Left forelimb (tissue), 1 donor: ENCODE results near the gene NRG2.

Experiments
- DNase-seq: peaks from one replicate; pipeline ENCODE4 v3.0.0-alpha.2; 2018; ENCODE audit warnings: low spot score

The NRG2 gene

DNA sequence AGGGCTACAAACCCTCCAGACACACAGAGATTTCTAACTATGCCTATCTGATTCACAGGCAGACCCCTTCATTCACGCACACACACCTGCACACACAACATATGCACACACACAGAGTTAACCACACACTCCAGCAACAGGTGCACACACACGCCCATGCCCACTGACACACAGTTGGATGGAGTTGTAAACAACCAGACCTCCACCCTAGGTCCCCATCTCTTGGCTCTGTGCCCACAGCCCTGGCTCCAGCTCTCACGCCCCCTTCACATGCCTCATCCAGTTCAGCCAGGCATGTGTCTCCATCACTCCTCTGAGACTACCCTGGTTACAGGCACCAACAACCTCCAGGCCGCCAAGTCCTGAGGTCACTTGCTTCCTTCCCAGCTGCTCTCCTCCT is 186.4 kb downstream of the NRG2 start:
- DNase-seq, result no peak

GRCh38 chr5:139855946-139856540 is 187.1 kb downstream of the NRG2 start:
- no peak for DNase-seq

DNA sequence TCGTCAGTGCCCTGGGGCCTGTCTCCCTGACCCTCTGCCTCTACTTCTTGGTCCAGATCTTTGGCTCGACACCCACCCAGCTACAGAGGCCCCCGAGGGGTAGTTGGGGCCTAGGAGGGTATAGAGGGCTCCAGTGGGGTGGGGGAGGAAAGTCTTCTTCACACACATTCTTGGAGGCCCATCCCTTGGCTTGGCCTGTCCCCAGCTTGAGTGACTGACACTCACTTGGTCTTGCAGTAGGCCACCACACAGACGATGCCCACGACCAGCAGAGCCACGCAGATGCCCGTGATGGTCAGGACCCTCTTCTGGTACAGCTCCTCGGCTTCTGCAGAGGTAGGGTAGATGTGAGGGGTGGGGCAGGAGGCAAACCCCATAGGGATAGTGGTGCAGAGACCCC is 187.6 kb downstream of the NRG2 start:
- no peak for DNase-seq

GRCh38 chr5:139854953-139855352 is 188.1 kb downstream of the NRG2 start:
- DNase-seq, result no peak

DNA sequence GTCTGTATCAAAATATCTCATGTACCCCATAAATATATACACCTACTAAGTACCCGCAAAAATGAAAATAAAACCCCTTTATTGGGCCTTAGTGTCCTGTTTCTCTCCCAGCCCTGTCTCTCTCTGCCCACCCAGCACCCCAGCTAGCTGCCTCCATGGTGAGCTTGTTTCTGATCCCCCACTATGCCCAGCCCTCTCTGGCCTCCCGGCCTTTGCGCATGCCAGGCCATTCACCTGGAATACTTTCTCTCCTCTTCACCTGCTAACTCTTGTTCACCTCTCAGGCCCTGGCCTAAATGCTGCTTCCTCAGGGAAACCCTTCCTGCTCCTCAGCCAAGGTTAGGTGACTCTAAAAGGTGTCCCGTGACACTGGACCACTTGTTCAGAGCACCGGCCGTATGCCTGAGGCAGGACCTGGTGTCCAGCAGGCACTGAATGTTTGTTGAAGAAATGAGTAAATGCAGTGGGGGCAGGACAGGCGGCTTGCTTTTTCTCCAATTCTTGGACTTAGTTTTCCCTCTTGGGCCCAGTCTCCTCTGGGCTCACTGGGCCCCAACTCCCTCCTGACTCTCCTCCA is 189.0 kb downstream of the NRG2 start:
- no peak for DNase-seq

- no peak for DNase-seq
Observed at GRCh38 chr5:139852696-139853095, 190.4 kb downstream of the NRG2 start.

- DNase-seq, result no peak
Observed at GRCh38 chr5:139851558-139851957, 191.5 kb downstream of the NRG2 start.

DNA sequence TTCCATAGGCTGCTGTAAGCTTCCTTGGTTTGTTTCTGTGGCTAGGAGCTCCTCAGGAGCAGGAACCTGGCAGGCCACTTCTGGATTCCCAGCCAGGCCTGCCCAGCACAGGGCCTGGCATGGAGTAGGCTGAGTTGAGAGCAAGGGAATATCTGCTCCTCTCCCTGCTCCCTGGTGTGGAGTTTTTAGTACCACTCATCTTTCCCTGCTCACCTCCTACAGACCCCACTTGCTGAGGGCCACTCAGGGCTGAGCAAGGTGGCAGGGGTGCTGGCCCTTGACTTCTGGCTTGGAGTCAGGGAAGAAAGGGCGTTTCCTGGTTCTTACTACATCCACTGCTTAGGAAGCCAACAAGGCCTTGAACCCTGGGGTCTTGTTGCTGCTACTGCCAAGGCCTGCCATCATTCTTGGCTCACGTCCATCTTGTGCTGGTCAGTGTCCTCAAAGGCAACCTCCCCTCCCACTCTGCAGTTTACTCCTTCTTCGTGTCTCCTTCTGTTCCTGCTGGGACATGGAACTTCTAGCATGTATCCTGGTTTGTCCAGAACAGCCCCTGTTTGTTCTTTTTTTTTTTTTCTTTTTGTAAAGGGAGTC is 192.6 kb downstream of the NRG2 start:
- no peak for DNase-seq

GRCh38 chr5:139849942-139850341 is 193.2 kb downstream of the NRG2 start:
- no peak for DNase-seq

GRCh38 chr5:139849501-139849900 is 193.6 kb downstream of the NRG2 start:
- no peak for DNase-seq

DNA sequence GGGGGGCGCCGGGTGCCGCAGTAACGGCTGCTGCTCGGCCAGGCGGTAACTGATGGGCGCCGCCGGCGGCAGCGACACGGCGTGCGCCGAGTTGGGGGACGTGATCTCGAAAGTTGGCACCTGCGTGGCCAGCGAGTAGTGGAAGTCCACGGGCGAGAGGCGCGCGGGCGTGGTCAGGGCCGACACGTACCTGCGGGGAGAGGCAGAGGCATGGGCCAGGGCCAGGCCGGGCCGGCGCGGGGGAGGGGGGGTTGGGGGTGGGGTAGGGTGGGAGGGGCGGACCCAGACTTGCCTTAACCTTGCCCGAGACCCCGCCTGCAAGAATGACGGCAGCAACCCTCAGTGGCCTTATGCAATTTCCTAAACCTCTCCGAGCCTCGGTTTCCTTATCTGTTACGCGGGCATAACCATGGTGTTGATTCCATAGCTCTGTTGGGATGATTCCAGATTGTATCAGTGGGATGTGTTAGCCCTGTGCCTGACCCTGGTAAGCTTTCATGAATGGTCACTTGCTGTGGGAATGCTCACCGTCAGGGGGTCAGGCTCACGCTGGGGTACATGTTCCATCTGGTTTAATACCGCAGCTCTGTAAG is 194.5 kb downstream of the NRG2 start:
- no peak for DNase-seq

DNA sequence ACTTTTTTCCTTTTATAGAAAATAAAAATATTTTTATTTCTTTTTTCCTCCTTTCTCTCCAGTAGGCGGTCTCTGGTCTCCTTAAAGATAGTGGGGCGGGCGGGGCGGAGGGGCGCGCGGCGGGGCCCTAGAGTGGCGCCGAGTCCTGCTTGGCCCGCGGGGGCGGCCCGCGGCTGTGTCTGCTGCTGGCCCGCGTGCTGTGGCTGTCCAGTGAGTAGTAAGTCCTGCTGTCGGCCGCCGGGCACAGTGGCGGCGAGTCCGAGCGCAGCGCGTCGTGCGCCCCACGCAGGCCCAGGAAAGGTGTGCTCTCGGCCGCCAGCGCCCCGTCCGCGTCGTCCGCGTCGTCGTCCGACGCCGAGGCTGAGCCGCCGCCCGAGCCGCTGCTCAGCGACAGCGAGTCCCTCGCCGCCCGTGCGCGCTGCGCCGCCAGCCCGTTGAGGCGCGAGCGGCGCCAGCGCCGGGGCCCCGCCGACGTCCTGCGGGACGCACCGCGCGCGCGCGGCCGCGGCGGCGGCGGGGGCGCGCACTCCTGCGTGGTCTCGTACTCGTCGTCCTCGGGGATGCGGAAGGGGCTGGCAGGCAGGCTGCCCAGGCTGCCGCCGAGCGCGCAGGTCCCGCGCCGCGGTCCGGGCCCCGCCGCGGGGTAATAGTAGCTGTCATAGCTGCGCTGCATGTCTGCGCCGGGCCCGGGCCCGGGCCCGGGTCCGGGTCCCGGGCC is 195.2 kb downstream of the NRG2 start:
- DNase-seq, result peak; percentile 84

DNA sequence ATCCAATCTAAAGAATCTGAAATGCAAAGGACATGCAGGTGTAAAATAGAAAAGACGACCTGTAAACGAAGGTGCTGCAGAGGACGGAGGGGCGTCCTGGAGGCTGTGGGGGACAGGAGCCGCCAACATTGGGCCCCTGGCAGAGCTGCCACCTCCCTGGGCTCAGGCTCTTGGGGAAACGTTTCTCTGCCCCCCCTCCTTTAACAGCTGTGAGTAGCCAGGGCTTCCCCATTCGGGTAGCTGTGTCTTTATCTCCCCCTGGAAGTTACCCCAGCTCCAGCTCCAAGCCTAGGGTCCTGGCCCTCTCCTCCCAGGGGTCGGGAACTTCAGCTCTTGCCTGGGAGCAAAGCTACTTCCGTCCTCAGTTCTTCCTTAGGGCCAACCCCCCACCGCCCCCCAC is 196.0 kb downstream of the NRG2 start:
- no peak for DNase-seq

DNA sequence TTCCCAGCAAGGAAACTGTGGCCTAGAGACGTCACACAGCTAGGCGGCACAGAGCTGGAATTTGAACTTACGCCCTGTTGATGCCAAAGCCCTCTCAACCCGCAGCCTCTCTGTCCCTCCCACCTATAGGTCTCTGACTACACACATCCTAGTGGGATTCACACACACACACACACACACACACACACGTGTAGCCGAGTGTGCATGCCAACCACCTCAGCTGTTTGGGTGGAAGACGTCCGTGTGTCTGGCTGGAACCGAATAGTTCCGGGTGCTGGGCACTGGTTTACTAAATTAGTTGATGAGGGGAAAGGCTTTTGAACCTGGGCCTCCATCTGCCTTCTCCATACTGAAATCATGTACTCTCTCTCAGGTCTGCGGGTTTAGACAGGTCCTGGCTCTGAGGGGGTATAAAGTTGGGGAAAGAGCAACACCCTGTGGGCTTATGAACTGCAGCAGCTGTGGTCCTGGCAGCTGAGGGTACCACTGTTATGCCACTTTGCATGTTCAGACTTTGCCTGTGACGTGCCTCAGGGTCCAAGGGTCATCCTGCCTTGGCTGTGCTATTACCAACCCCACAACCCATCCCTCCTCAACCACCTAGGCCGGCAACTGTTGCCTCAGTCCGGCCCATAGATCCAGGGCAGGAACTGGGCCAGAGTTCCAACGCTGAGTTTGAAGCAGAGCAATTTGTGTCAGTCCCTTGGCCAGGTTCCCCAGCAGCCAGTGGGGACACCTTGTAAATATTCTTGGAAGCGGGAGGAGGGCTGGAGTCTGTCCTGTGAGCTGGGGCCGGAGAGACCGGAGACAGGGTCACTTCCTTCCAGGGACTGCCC is 197.0 kb downstream of the NRG2 start:
- DNase-seq, result no peak

- DNase-seq, result no peak
Observed at GRCh38 chr5:139844472-139845145, 198.5 kb downstream of the NRG2 start.

DNA sequence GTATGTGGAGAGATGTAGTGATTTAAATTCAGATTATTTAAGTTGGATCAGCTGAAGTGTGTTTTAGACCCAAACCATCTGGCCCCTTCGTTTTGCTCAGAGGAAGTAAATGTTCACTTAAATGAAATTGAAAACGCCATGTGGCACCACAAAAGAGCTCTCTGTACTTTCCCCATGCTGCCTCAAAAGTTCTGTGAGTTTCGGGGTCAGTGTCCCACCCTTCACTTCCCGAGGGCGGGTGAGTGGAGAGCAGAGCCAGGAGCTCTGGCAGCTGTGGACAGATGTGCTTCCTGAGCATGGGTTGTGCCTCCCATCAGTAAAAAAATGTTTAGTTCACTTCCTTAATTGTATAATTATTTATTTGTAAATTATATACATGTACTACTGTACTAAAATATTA is 199.1 kb downstream of the NRG2 start:
- DNase-seq, result no peak

- DNase-seq, result no peak
Observed at GRCh38 chr5:139842321-139842720, 200.8 kb downstream of the NRG2 start.

GRCh38 chr5:139841549-139841948 is 201.6 kb downstream of the NRG2 start:
- DNase-seq, result no peak

DNA sequence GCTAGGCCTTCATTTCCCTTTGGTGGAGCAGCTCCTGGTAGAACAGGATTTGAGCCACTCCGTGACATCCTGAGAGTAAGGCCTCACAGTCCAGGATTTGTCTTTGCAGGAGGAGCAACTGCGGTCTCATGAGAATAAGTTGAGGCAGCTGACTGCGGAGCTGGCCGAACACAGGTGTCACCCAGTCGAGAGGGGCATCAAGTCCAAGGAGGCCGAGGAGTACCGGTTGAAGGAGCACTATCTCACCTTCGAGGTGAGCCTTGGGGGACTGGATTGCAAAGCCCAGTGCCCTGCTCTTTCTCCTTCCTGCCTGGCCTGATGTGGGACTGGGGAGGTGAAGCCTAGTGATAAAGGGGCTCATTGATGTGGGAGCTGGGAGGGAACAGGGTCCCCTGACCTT is 203.2 kb downstream of the NRG2 start:
- DNase-seq, result no peak

- peak; percentile 49 for DNase-seq
Observed at GRCh38 chr5:139839232-139839815, 203.8 kb downstream of the NRG2 start.
